ENCODE results near the gene UBE2V1. TPM values are rescaled to one million over a fixed set of nuclear protein-coding genes. Genes with fewer than 3 reads are reported as not detected.
"Not testable (repeated sequence)": the region's sequence is repeated elsewhere in the genome, so short reads cannot be mapped to it uniquely, and the experiment has no call there.

UBE2V1 gene
- total RNA-seq, 2 experiments from 2014 or later, result 57.3 to 143 TPM

- BruUV-seq (replicated peaks), result no TSS peak
- Histone ChIP-seq H3K4me2 (ENCODE audit: low read length) (no peak overlapping the region), H4K20me1 (ENCODE audit: insufficient read depth, low read length) (no peaks in the 10 kb centered on the region), H2AFZ (ENCODE audit: low read length) (no peak overlapping the region), H3K4me1 (ENCODE audit: insufficient read depth, low read length, poor library complexity, severe bottlenecking) (peaks cover 16% of the 10 kb centered on the region), H3K4me3 (ENCODE audit: low read depth, low read length, poor library complexity, severe bottlenecking) (no peak overlapping the region), H3K9me2 (ENCODE audit: insufficient read depth, low read length) (no peaks in the 10 kb centered on the region), H3K36me3 (ENCODE audit: insufficient read depth, low read length) (peaks cover 26% of the 10 kb centered on the region), H3K79me2 (ENCODE audit: insufficient read depth, low read depth, low read length) (no peaks in the 10 kb centered on the region), H3K27ac (ENCODE audit: low read depth, low read length, poor library complexity, severe bottlenecking) (no peak overlapping the region), H3K9me3 (ENCODE audit: low read length) (no peaks in the 10 kb centered on the region)
- CTCF ChIA-PET (ENCODE audit: unreplicated experiment), result interaction anchor here (1.0 to 1.1 kb wide), 2 partner anchors 11 to 140 kb away, joined by 3 to 6 read pairs; no protein-coding TSS in a partner anchor
- TF ChIP-seq EZH2phosphoT487 (IDR thresholded peaks at IDR 0.05; ENCODE audit: borderline replicate concordance, low read depth, low read length), result no peak
- TF ChIP-seq CTCF (conservative IDR thresholded peaks at IDR 0.05; ENCODE audit: low read length), result no peak
- intact Hi-C loops (cut with micrococcal nuclease; ENCODE audit: unreplicated experiment), result no loop called here
- no peak for DNase-seq (ENCODE audit: low spot score)
- POLR2A ChIA-PET, result interaction anchor here (0.7 to 1.2 kb wide), 2 partner anchors 12 to 174 kb away, joined by 3 to 4 read pairs; no protein-coding TSS in a partner anchor
These were observed 29.9 kb downstream of the UBE2V1 start for GRCh38 chr20:50083034-50083433.

GRCh38 chr20:50082056-50082455, 30.9 kb downstream of the UBE2V1 start:
- H2AFZ ChIP-seq (ENCODE audit: low read length); H4K20me1 ChIP-seq (ENCODE audit: insufficient read depth, low read length); intact Hi-C loops (cut with micrococcal nuclease; ENCODE audit: unreplicated experiment); POLR2A ChIA-PET; BruUV-seq (replicated peaks); CTCF ChIA-PET (ENCODE audit: unreplicated experiment); DNase-seq (ENCODE audit: low spot score); H3K4me3 ChIP-seq (ENCODE audit: low read depth, low read length, poor library complexity, severe bottlenecking); H3K9me2 ChIP-seq (ENCODE audit: insufficient read depth, low read length); H3K4me2 ChIP-seq (ENCODE audit: low read length); H3K27ac ChIP-seq (ENCODE audit: low read depth, low read length, poor library complexity, severe bottlenecking); H3K9me3 ChIP-seq (ENCODE audit: low read length); H3K79me2 ChIP-seq (ENCODE audit: insufficient read depth, low read depth, low read length): not testable (repeated sequence)
- Histone ChIP-seq H3K4me1 (ENCODE audit: insufficient read depth, low read length, poor library complexity, severe bottlenecking) (peaks cover 16% of the 10 kb centered on the region), H3K36me3 (ENCODE audit: insufficient read depth, low read length) (peaks cover 18% of the 10 kb centered on the region)

- TF ChIP-seq EZH2phosphoT487 (IDR thresholded peaks at IDR 0.05; ENCODE audit: borderline replicate concordance, low read depth, low read length) (no peak), CTCF (conservative IDR thresholded peaks at IDR 0.05; ENCODE audit: low read length) (no peak)
- H4K20me1 ChIP-seq (ENCODE audit: insufficient read depth, low read length), result no peaks in the 10 kb centered on the region
- CTCF ChIA-PET (ENCODE audit: unreplicated experiment), result no interaction called here
- H3K9me3 ChIP-seq (ENCODE audit: low read length), result no peaks in the 10 kb centered on the region
- POLR2A ChIA-PET, result no interaction called here
- H2AFZ ChIP-seq (ENCODE audit: low read length), result no peak overlapping the region
- no peaks in the 10 kb centered on the region for H3K4me1 ChIP-seq (ENCODE audit: insufficient read depth, low read length, poor library complexity, severe bottlenecking)
- H3K79me2 ChIP-seq (ENCODE audit: insufficient read depth, low read depth, low read length), result no peaks in the 10 kb centered on the region
- H3K27ac ChIP-seq (ENCODE audit: low read depth, low read length, poor library complexity, severe bottlenecking), result no peak overlapping the region
- no peak overlapping the region for H3K4me3 ChIP-seq (ENCODE audit: low read depth, low read length, poor library complexity, severe bottlenecking)
- DNase-seq (ENCODE audit: low spot score), result no peak
- H3K9me2 ChIP-seq (ENCODE audit: insufficient read depth, low read length), result no peaks in the 10 kb centered on the region
- H3K4me2 ChIP-seq (ENCODE audit: low read length), result no peak overlapping the region
- H3K36me3 ChIP-seq (ENCODE audit: insufficient read depth, low read length), result peaks cover 16% of the 10 kb centered on the region
- no TSS peak for BruUV-seq (replicated peaks)
- intact Hi-C loops (cut with micrococcal nuclease; ENCODE audit: unreplicated experiment), result no loop called here
These were observed 34.9 kb downstream of the UBE2V1 start for GRCh38 chr20:50077818-50078601.
